IMR-90 (cell line): ENCODE results near the gene LYRM7. TPM values are rescaled to one million over a fixed set of nuclear protein-coding genes. Genes with fewer than 3 reads are reported as not detected.

ENCODE experiments used
- ATAC-seq: fragments of 200-7000 bp; cut with Tn5 transposase; 2 replicates; pipeline ENCODE4 v1.9.1; 2020; ENCODE audit warnings: low read depth, mild to moderate bottlenecking, moderate library complexity
- BruUV-seq: library from RNA; stranded (reverse); fragments of 400-500 nt; replicated peaks from 2 replicates; lab custom pipeline; 2021; lab: Mats Ljungman, UMichigan
- CTCF ChIA-PET: fragments of 300-600 bp; formaldehyde crosslinking; extraction: SDS; loops from one replicate; lab custom pipeline; 2021; ENCODE audit warnings: antibody characterized with exemption; lab: Yijun Ruan, JAX
- POLR2A ChIA-PET: fragments of 300-600 bp; sonication (Branson Sonifier 250); formaldehyde crosslinking; loops from one replicate; lab custom pipeline; 2022; ENCODE audit warnings: antibody characterized with exemption; ENCODE audit not compliant: unreplicated experiment; lab: Charles Lee
- DNase-seq: peaks from one replicate; pipeline ENCODE4 v3.0.0; 2013
- H2AFZ ChIP-seq: replicated peaks from 2 replicates; pipeline ENCODE3; 2013; ENCODE audit warnings: low read length, mild to moderate bottlenecking; ENCODE audit not compliant: poor library complexity
- H2AK5ac ChIP-seq: 2 replicates; pipeline ENCODE4 v1.6.1; 2013; ENCODE audit warnings: low read depth, low read length, inconsistent platforms
- H2AK9ac ChIP-seq: replicated peaks from 2 replicates; pipeline ENCODE3; 2013; ENCODE audit warnings: mild to moderate bottlenecking, low read depth, low read length, moderate library complexity; ENCODE audit not compliant: poor library complexity
- H2BK120ac ChIP-seq: 2 replicates; pipeline ENCODE4 v1.6.1; 2013; ENCODE audit warnings: low read depth, low read length, inconsistent platforms
- H2BK15ac ChIP-seq: 3 replicates; pipeline ENCODE4 v1.6.1; 2013; ENCODE audit warnings: low read depth, low read length, inconsistent platforms
- H2BK20ac ChIP-seq: 2 replicates; pipeline ENCODE4 v1.6.1; 2013; ENCODE audit warnings: low read depth, mild to moderate bottlenecking, inconsistent platforms, low read length, moderate library complexity
- H2BK5ac ChIP-seq: 2 replicates; pipeline ENCODE4 v1.6.1; 2013; ENCODE audit warnings: mild to moderate bottlenecking, low read depth, low read length, inconsistent platforms; ENCODE audit not compliant: poor library complexity, severe bottlenecking
- H3K14ac ChIP-seq: replicated peaks from 2 replicates; pipeline ENCODE4 v1.6.1; 2013; ENCODE audit warnings: low read depth, low read length, inconsistent platforms
- H3K18ac ChIP-seq: 2 replicates; pipeline ENCODE4 v1.6.1; 2013; ENCODE audit warnings: low read depth, low read length, control low read depth
- H3K23ac ChIP-seq: 2 replicates; pipeline ENCODE4 v1.6.1; 2013; ENCODE audit warnings: low read depth, low read length, inconsistent platforms
- H3K27ac ChIP-seq: 2 replicates; pipeline ENCODE4 v1.5.1; 2013; ENCODE audit warnings: mild to moderate bottlenecking, control low read depth, low read length; ENCODE audit not compliant: insufficient read depth
- H3K27me3 ChIP-seq: 2 replicates; pipeline ENCODE4 v1.6.1; 2013; ENCODE audit warnings: low read length; ENCODE audit not compliant: control insufficient read depth, insufficient read depth
- H3K36me3 ChIP-seq: 2 replicates; pipeline ENCODE4 v1.6.1; 2013; ENCODE audit warnings: low read length, mixed read lengths; ENCODE audit not compliant: control insufficient read depth, insufficient read depth
- H3K4ac ChIP-seq: 2 replicates; pipeline ENCODE4 v1.6.1; 2013; ENCODE audit warnings: low read depth, low read length, inconsistent platforms
- H3K4me1 ChIP-seq: 2 replicates; pipeline ENCODE4 v1.6.1; 2013; ENCODE audit warnings: low read length, mixed read lengths; ENCODE audit not compliant: control insufficient read depth, insufficient read depth
- H3K4me2 ChIP-seq: 2 replicates; pipeline ENCODE4 v1.6.1; 2013; ENCODE audit warnings: low read depth, mild to moderate bottlenecking, control low read depth, low read length, moderate library complexity
- H3K4me3 ChIP-seq: 2 replicates; pipeline ENCODE4 v1.5.1; 2013; ENCODE audit warnings: low read depth, mild to moderate bottlenecking, control low read depth, low read length, moderate library complexity; ENCODE audit not compliant: insufficient read depth
- H3K56ac ChIP-seq: 2 replicates; pipeline ENCODE4 v1.6.1; 2013; ENCODE audit warnings: low read length, inconsistent platforms; ENCODE audit not compliant: insufficient read depth; ENCODE audit errors: extremely low read depth
- H3K79me1 ChIP-seq, 2 experiments: 2 replicates each; pipeline ENCODE4 v1.6.1; 2013; ENCODE audit warnings: low read length in 2 of 2, inconsistent platforms in 1 of 2, low read depth in 1 of 2
- H3K9ac ChIP-seq: 2 replicates; pipeline ENCODE4 v1.6.1; 2013; ENCODE audit warnings: low read depth, low read length, control low read depth
- H3K9me1 ChIP-seq: 2 replicates; pipeline ENCODE4 v1.6.1; 2013; ENCODE audit warnings: low read length, inconsistent platforms; ENCODE audit not compliant: insufficient read depth
- H3K9me3 ChIP-seq: 2 replicates; pipeline ENCODE4 v1.6.1; 2013; ENCODE audit warnings: low read length; ENCODE audit not compliant: control insufficient read depth, insufficient read depth
- H4K20me1 ChIP-seq: 2 replicates; pipeline ENCODE4 v1.6.1; 2013; ENCODE audit warnings: low read length, inconsistent platforms; ENCODE audit not compliant: insufficient read depth
- H4K5ac ChIP-seq: 2 replicates; pipeline ENCODE4 v1.6.1; 2013; ENCODE audit warnings: mild to moderate bottlenecking, low read depth, low read length, control low read depth
- H4K8ac ChIP-seq, 2 experiments: 2 replicates each; pipeline ENCODE4 v1.6.1; 2013; ENCODE audit warnings: low read depth in 2 of 2, low read length in 2 of 2, control low read depth in 1 of 2, inconsistent platforms in 1 of 2
- H4K91ac ChIP-seq: 2 replicates; pipeline ENCODE4 v1.6.1; 2013; ENCODE audit warnings: low read depth, low read length, inconsistent platforms; ENCODE audit not compliant: insufficient read depth
- CEBPB ChIP-seq: IDR thresholded peaks from 2 replicates; pipeline ENCODE4 v1.6.1; 2012; ENCODE audit warnings: low read depth, low read length, improper control_type of control experiment
- RCOR1 ChIP-seq: IDR thresholded peaks from 2 replicates; pipeline ENCODE4 v1.6.1; 2012; ENCODE audit warnings: mild to moderate bottlenecking, low read length, improper control_type of control experiment; ENCODE audit not compliant: insufficient replicate concordance
- WGBS, 2 experiments: methylation state at CpG; one replicate each; pipeline versions ENCODE4 v1.1.5 to v1.1.7; 2013; ENCODE audit warnings: missing lambda C conversion rate in 2 of 2; ENCODE audit not compliant: insufficient read length in 1 of 2; ENCODE audit errors: extremely low coverage in 2 of 2; 5-methylcytosine and 5-hydroxymethylcytosine counted together
- dilution Hi-C: fragments of 300-500 bp; cut with HindIII; formaldehyde crosslinking; loops from one replicate; pipeline ENCODE4 v1.14.3; 2018; ENCODE audit warnings: low sequenced_read_pairs; ENCODE audit not compliant: unreplicated experiment
- in situ Hi-C: fragments of 300-500 bp; cut with MboI; formaldehyde crosslinking; loops from 3 replicates; pipeline ENCODE4 v1.14.3; 2019; ENCODE audit warnings: low sequenced_read_pairs, inconsistent platforms, mixed read lengths
- intact Hi-C: fragments of 100-400 bp; cut with micrococcal nuclease; formaldehyde crosslinking; loops from 2 replicates; pipeline ENCODE4 v1.10.0; 2022
- polyA plus RNA-seq, 3 experiments: library from polyadenylated mRNA; depleted of rRNA; stranded (reverse); fragments of >200 nt; gene quantifications; 2 replicates each; pipeline ENCODE4 v1.2.3, GENCODE V29; 2012; ENCODE audit warnings: low replicate concordance in 1 of 3
- total RNA-seq: library from RNA; depleted of rRNA; stranded (reverse); fragments of >200 nt; gene quantifications from 2 replicates; pipeline ENCODE4 v1.2.3, GENCODE V29; 2012

The LYRM7 gene
- total and polyA plus RNA-seq, 2 of the 4 experiments (the other 2 are of a cell fraction): 2.5 to 3.4 TPM

DNA sequence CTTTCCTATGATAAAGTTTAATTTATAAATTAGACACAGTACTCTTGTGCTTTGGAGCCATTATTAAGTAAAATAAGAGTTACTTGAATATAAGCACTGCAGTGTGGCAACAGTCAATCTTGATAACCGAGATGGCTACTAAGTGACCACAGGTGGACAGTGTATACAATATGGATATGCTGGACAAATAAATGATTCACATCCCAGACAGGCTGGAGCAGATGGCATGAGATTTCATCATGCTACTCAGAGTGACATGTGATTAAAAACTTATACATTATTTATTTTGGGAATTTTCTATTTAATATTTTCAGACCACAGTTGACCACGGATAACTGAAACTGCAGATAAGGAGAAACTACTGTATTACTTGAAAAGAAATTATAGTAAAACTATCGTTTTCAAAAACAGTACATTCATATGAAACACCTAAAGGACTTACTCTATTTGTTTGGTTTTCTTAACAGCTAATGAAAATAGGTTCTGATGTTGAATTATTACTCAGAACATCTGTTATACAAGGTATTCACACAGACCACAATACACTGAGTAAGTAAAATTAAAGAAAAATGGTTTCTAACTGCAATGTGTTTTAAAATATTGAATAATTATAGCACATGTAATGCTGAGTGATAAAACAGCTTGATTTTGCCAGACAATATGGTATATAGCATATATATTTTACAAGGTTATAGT lies 16.0 kb downstream of the LYRM7 start:
- no peaks in the 10 kb centered on the region for H3K9me3 ChIP-seq
- no peak overlapping the region for H3K9ac ChIP-seq
- dilution Hi-C loops: no loop called here
- H4K8ac ChIP-seq: no peak overlapping the region
- ChIA-PET POLR2A (no interaction called here), CTCF (no interaction called here)
- H2BK5ac ChIP-seq: no peak overlapping the region
- H2BK120ac ChIP-seq: no peak overlapping the region
- H4K5ac ChIP-seq: no peak overlapping the region
- H3K4me3 ChIP-seq: no peak overlapping the region
- intact Hi-C loops: no loop called here
- H2AFZ ChIP-seq: no peak overlapping the region
- no peak overlapping the region for H2AK9ac ChIP-seq
- no peak overlapping the region for H2AK5ac ChIP-seq
- in situ Hi-C loops: no loop called here
- no peak overlapping the region for H3K4ac ChIP-seq
- no peak overlapping the region for H3K23ac ChIP-seq
- peak; percentile 71 for DNase-seq
- no peak overlapping the region for H3K14ac ChIP-seq
- no CpG with 5 or more reads among the region's 3 CpGs for WGBS, 2 experiments
- no peak overlapping the region for H3K56ac ChIP-seq
- no peak overlapping the region for H2BK15ac ChIP-seq
- 0 out of 2 replicates have a peak, but pooled peaks cover 1% of the 10 kb centered on the region for H3K36me3 ChIP-seq
- H3K4me1 ChIP-seq: 0 out of 2 replicates have a peak, but pooled peaks cover 2% of the 10 kb centered on the region
- H3K79me1 ChIP-seq: no peaks in the 10 kb centered on the region
- TF ChIP-seq RCOR1 (no peak), CEBPB (peak; percentile 71)
- BruUV-seq: no TSS peak
- no peak overlapping the region for H3K4me2 ChIP-seq
- H4K91ac ChIP-seq: no peak overlapping the region
- peak; percentile 56 for ATAC-seq
- no peaks in the 10 kb centered on the region for H3K9me1 ChIP-seq
- no peak overlapping the region for H3K27ac ChIP-seq
- no peak overlapping the region for H2BK20ac ChIP-seq
- H4K20me1 ChIP-seq: no peaks in the 10 kb centered on the region
- H3K27me3 ChIP-seq: no peaks in the 10 kb centered on the region
- no peak overlapping the region for H3K18ac ChIP-seq
